GM06990 (cell line): ENCODE data around the gene LOXHD1.

Experiments used
- DNase-seq: peaks from one replicate; pipeline ENCODE4 v3.0.0-alpha.2; 2011; ENCODE audit not compliant: insufficient read length; ENCODE audit errors: extremely low read depth
- H3K27me3 ChIP-seq: replicated peaks from 2 replicates; pipeline ENCODE4 v1.6.0; 2011; ENCODE audit warnings: low read length; ENCODE audit not compliant: control insufficient read depth, insufficient read depth
- H3K36me3 ChIP-seq: 2 replicates; pipeline ENCODE4 v1.5.1; 2011; ENCODE audit warnings: low read length; ENCODE audit not compliant: control insufficient read depth, insufficient read depth
- H3K4me3 ChIP-seq: replicated peaks from 2 replicates; pipeline ENCODE4 v1.5.1; 2011; ENCODE audit warnings: low read depth, mild to moderate bottlenecking, control low read depth, low read length
- CTCF ChIP-seq: IDR thresholded peaks from 2 replicates; pipeline ENCODE4 v1.5.1; 2011; ENCODE audit warnings: low read length, control low read depth, mild to moderate bottlenecking, inconsistent platforms; ENCODE audit not compliant: insufficient read depth, poor library complexity, severe bottlenecking

Gene LOXHD1

GRCh38 chr18:46462523-46462922 lies 194.5 kb downstream of the LOXHD1 start:
- Histone ChIP-seq H3K36me3 (no peaks in the 10 kb centered on the region), H3K27me3 (peaks cover 2% of the 10 kb centered on the region), H3K4me3 (no peak overlapping the region)
- no peak for DNase-seq
- no peak for TF ChIP-seq CTCF

GRCh38 chr18:46461993-46462392 lies 195.0 kb downstream of the LOXHD1 start:
- DNase-seq: no peak
- no peak for TF ChIP-seq CTCF
- Histone ChIP-seq H3K4me3 (no peak overlapping the region), H3K27me3 (peaks cover 2% of the 10 kb centered on the region), H3K36me3 (no peaks in the 10 kb centered on the region)

- Histone ChIP-seq H3K36me3 (no peaks in the 10 kb centered on the region), H3K4me3 (no peak overlapping the region), H3K27me3 (no peaks in the 10 kb centered on the region; the same call in none of the 2 replicates)
- DNase-seq: no peak
- no peak for TF ChIP-seq CTCF
These were observed 196.3 kb downstream of the LOXHD1 start for GRCh38 chr18:46460754-46461153.

GRCh38 chr18:46459789-46460455 lies 197.1 kb downstream of the LOXHD1 start:
- Histone ChIP-seq H3K36me3 (no peaks in the 10 kb centered on the region), H3K27me3 (no peaks in the 10 kb centered on the region; the same call in none of the 2 replicates), H3K4me3 (no peak overlapping the region)
- no peak for TF ChIP-seq CTCF
- DNase-seq: no peak

- H3K36me3 ChIP-seq: no peaks in the 10 kb centered on the region
- DNase-seq: no peak
- H3K4me3 ChIP-seq: no peak overlapping the region
- TF ChIP-seq CTCF: no peak
- no peaks in the 10 kb centered on the region; the same call in 1 of the 2 replicates for H3K27me3 ChIP-seq
These were observed 198.5 kb downstream of the LOXHD1 start for GRCh38 chr18:46458472-46458871.

- TF ChIP-seq CTCF: no peak
- H3K27me3 ChIP-seq: no peaks in the 10 kb centered on the region; the same call in 1 of the 2 replicates
- no peak for DNase-seq
- H3K36me3 ChIP-seq: no peaks in the 10 kb centered on the region
- H3K4me3 ChIP-seq: no peak overlapping the region
These were observed 200.3 kb downstream of the LOXHD1 start for GRCh38 chr18:46456691-46457090.
